ENCODE measurements around the gene FADD. TPM values are rescaled to one million over a fixed set of nuclear protein-coding genes. Genes with fewer than 3 reads are reported as not detected.
"Not testable (repeated sequence)": the region's sequence is repeated elsewhere in the genome, so short reads cannot be mapped to it uniquely, and the experiment has no call there.

The FADD gene
- total RNA-seq, 1 donor = 53.2 TPM

GRCh38 chr11:70194792-70195791, 8.0 kb upstream of the FADD start:
- no peak overlapping the region for H2AFZ ChIP-seq (ENCODE audit: low read length)
- DNase-seq (ENCODE audit: insufficient read length, low spot score, missing footprints) = peak; percentile 9
- H3K9me3 ChIP-seq (ENCODE audit: low read depth, low read length) = no peaks in the 10 kb centered on the region
- H3K27me3 ChIP-seq (ENCODE audit: insufficient read depth, low read length) = peaks cover 4% of the 10 kb centered on the region
- H3K79me2 ChIP-seq (ENCODE audit: insufficient read depth, low read length) = no peaks in the 10 kb centered on the region
- H4K20me1 ChIP-seq (ENCODE audit: insufficient read depth, low read length) = no peaks in the 10 kb centered on the region
- H3K4me2 ChIP-seq (ENCODE audit: insufficient read depth, low read length) = no peak overlapping the region
- TF ChIP-seq, protein P1, sequence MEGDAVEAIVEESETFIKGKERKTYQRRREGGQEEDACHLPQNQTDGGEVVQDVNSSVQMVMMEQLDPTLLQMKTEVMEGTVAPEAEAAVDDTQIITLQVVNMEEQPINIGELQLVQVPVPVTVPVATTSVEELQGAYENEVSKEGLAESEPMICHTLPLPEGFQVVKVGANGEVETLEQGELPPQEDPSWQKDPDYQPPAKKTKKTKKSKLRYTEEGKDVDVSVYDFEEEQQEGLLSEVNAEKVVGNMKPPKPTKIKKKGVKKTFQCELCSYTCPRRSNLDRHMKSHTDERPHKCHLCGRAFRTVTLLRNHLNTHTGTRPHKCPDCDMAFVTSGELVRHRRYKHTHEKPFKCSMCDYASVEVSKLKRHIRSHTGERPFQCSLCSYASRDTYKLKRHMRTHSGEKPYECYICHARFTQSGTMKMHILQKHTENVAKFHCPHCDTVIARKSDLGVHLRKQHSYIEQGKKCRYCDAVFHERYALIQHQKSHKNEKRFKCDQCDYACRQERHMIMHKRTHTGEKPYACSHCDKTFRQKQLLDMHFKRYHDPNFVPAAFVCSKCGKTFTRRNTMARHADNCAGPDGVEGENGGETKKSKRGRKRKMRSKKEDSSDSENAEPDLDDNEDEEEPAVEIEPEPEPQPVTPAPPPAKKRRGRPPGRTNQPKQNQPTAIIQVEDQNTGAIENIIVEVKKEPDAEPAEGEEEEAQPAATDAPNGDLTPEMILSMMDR (IDR thresholded peaks at IDR 0.05; ENCODE audit: extremely low read depth, low read depth, low read length) = no peak
- no peak overlapping the region for H3K4me3 ChIP-seq (ENCODE audit: insufficient read depth, low read length)
- H3K36me3 ChIP-seq (ENCODE audit: insufficient read depth, low read length) = no peaks in the 10 kb centered on the region
- H3K4me1 ChIP-seq (ENCODE audit: insufficient read depth, low read length) = peaks cover 6% of the 10 kb centered on the region
- H3K27ac ChIP-seq (ENCODE audit: low read depth, low read length) = no peak overlapping the region

GRCh38 chr11:70200212-70200844, 2.8 kb upstream of the FADD start:
- H3K27me3 ChIP-seq (ENCODE audit: insufficient read depth, low read length) = no peaks in the 10 kb centered on the region
- H3K4me3 ChIP-seq (ENCODE audit: insufficient read depth, low read length) = no peak overlapping the region
- DNase-seq (ENCODE audit: insufficient read length, low spot score, missing footprints) = peak; percentile 52
- H3K36me3 ChIP-seq (ENCODE audit: insufficient read depth, low read length) = peaks cover 6% of the 10 kb centered on the region
- TF ChIP-seq, protein P1 (IDR thresholded peaks at IDR 0.05; ENCODE audit: extremely low read depth, low read depth, low read length) = no peak
- no peak overlapping the region for H3K27ac ChIP-seq (ENCODE audit: low read depth, low read length)
- peaks cover 17% of the 10 kb centered on the region for H3K79me2 ChIP-seq (ENCODE audit: insufficient read depth, low read length)
- H3K9me3 ChIP-seq (ENCODE audit: low read depth, low read length) = no peaks in the 10 kb centered on the region
- H3K4me2 ChIP-seq (ENCODE audit: insufficient read depth, low read length) = no peak overlapping the region
- H4K20me1 ChIP-seq (ENCODE audit: insufficient read depth, low read length) = peaks cover 14% of the 10 kb centered on the region
- peaks cover 19% of the 10 kb centered on the region for H3K4me1 ChIP-seq (ENCODE audit: insufficient read depth, low read length)
- no peak overlapping the region for H2AFZ ChIP-seq (ENCODE audit: low read length)

DNA sequence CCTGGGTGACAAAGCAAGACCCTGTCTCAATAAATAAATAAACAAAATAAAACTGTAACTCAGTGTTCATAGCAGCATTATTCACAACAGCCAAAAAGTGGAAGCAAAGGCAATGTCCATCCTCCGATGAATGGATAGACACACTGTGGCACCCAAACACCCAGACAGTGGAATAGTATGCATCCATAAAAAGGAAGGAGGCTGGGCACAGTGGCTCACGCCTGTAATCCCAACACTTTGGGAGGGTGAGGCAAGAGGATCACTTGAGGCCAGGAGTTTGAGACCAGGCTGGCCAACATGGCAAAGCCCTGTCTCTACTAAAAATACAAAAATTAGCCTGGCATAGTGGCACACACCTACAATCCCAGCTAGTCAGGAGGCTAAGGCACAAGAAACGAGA, 2.0 kb upstream of the FADD start:
- not testable (repeated sequence) for H3K4me3 ChIP-seq (ENCODE audit: insufficient read depth, low read length); H3K27ac ChIP-seq (ENCODE audit: low read depth, low read length); H3K9me3 ChIP-seq (ENCODE audit: low read depth, low read length); H3K27me3 ChIP-seq (ENCODE audit: insufficient read depth, low read length); DNase-seq (ENCODE audit: insufficient read length, low spot score, missing footprints); H3K4me2 ChIP-seq (ENCODE audit: insufficient read depth, low read length); H2AFZ ChIP-seq (ENCODE audit: low read length)
- Histone ChIP-seq H4K20me1 (ENCODE audit: insufficient read depth, low read length) (peaks cover 21% of the 10 kb centered on the region), H3K36me3 (ENCODE audit: insufficient read depth, low read length) (peaks cover 12% of the 10 kb centered on the region), H3K4me1 (ENCODE audit: insufficient read depth, low read length) (peaks cover 22% of the 10 kb centered on the region), H3K79me2 (ENCODE audit: insufficient read depth, low read length) (peaks cover 25% of the 10 kb centered on the region)

- peak overlapping the region; percentile 92 for H2AFZ ChIP-seq (ENCODE audit: low read length)
- peaks cover 23% of the 10 kb centered on the region for H3K36me3 ChIP-seq (ENCODE audit: insufficient read depth, low read length)
- peak overlapping the region; percentile 94 for H3K27ac ChIP-seq (ENCODE audit: low read depth, low read length)
- H3K9me3 ChIP-seq (ENCODE audit: low read depth, low read length) = no peaks in the 10 kb centered on the region
- TF ChIP-seq, protein P1 (IDR thresholded peaks at IDR 0.05; ENCODE audit: extremely low read depth, low read depth, low read length) = no peak
- peak overlapping the region; percentile 93 for H3K4me2 ChIP-seq (ENCODE audit: insufficient read depth, low read length)
- H3K4me1 ChIP-seq (ENCODE audit: insufficient read depth, low read length) = peaks cover 22% of the 10 kb centered on the region
- H4K20me1 ChIP-seq (ENCODE audit: insufficient read depth, low read length) = peaks cover 28% of the 10 kb centered on the region
- no peaks in the 10 kb centered on the region for H3K27me3 ChIP-seq (ENCODE audit: insufficient read depth, low read length)
- H3K79me2 ChIP-seq (ENCODE audit: insufficient read depth, low read length) = peaks cover 36% of the 10 kb centered on the region
- DNase-seq (ENCODE audit: insufficient read length, low spot score, missing footprints) = peak; percentile 13
- peak overlapping the region; percentile 76 for H3K4me3 ChIP-seq (ENCODE audit: insufficient read depth, low read length)
Observed at GRCh38 chr11:70201882-70202861, 924 bp upstream of the FADD start.

Measured in osteoblast (primary cell).